ENCODE results near the gene CROCC.
"Not testable (repeated sequence)": the region's sequence is repeated elsewhere in the genome, so short reads cannot be mapped to it uniquely, and the experiment has no call there.

DNA sequence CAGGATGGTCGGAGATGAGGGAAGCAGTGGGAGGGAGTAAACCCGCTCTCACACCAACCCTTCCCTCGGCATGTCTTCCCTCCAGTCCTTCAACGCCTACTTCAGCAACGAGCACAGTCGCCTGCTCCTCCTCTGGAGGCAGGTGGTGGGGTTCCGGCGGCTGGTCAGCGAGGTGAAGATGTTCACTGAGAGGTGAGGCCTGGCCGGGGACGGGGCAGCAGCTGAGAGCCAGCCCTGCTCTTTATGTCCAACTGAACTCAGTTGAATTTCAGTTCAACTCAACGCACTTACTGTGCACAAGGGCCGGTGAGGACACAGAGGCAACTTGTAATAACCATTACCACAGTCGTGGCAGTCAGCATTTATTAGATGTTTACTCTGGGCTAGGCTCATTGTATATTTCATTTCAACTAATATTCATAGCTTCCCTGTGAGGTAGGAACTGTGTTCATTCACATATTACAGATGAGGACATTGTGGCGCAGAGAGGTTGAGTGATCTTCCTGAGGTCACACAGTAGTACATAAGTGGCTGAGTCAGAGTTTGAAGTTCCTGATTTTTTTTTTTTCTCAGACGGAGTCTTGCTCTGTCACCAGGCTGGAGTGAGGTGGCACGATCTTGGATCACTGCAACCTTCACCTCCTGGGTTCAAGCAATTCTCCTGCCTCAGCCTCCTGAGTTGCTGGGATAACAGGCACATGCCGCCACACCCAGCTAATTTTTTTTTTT lies 9.6 kb downstream of the CROCC start:
- TF ChIP-seq POLR2A (IDR thresholded peaks at IDR 0.05) = not testable (repeated sequence)
- TF ChIP-seq, protein P1, sequence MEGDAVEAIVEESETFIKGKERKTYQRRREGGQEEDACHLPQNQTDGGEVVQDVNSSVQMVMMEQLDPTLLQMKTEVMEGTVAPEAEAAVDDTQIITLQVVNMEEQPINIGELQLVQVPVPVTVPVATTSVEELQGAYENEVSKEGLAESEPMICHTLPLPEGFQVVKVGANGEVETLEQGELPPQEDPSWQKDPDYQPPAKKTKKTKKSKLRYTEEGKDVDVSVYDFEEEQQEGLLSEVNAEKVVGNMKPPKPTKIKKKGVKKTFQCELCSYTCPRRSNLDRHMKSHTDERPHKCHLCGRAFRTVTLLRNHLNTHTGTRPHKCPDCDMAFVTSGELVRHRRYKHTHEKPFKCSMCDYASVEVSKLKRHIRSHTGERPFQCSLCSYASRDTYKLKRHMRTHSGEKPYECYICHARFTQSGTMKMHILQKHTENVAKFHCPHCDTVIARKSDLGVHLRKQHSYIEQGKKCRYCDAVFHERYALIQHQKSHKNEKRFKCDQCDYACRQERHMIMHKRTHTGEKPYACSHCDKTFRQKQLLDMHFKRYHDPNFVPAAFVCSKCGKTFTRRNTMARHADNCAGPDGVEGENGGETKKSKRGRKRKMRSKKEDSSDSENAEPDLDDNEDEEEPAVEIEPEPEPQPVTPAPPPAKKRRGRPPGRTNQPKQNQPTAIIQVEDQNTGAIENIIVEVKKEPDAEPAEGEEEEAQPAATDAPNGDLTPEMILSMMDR (IDR thresholded peaks at IDR 0.05) = not testable (repeated sequence)
